GM23248 (cell line): ENCODE measurements around the gene GRIA4.

Experiments
- EZH2 ChIP-seq: fragments of 200-600 bp; sonication (generic); IDR thresholded peaks from 2 replicates; pipeline ENCODE4 v1.6.1; 2018; ENCODE audit warnings: antibody characterized with exemption, mild to moderate bottlenecking; ENCODE audit not compliant: insufficient read depth, poor library complexity, severe bottlenecking
- EZH2phosphoT487 ChIP-seq: fragments of 200-600 bp; sonication (generic); IDR thresholded peaks from 2 replicates; pipeline ENCODE4 v1.6.1; 2018; ENCODE audit warnings: antibody characterized with exemption, moderate library complexity, mild to moderate bottlenecking, low read depth; ENCODE audit not compliant: insufficient read depth

DNA sequence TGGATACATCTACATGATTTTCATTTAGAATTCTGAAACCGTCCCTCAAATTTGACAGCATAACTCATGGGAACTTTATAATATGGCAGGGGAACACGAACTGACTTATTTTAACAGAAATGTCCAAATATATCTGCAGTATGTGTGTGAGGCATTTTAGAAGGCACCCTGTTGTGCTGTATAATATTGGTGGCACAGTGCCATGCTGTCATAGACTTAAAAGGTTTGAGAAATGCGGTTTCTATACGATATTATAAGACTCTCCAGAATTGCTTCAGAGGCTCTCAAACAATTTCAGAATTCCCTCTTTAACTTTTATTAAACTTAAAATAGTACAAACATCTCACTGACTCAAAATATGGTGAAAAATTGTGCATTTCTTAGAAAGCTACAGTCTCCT, 230.5 kb downstream of the GRIA4 start:
- TF ChIP-seq EZH2 (no peak), EZH2phosphoT487 (no peak)
